Osteoblast (primary cell): ENCODE measurements around the gene MAP1A. TPM values are rescaled to one million over a fixed set of nuclear protein-coding genes. Genes with fewer than 3 reads are reported as not detected.

Source experiments
- DNase-seq: peaks from one replicate; pipeline ENCODE4 v3.0.0; 2011; ENCODE audit warnings: low spot score, mixed read lengths; ENCODE audit not compliant: insufficient read length; ENCODE audit errors: missing footprints
- H2AFZ ChIP-seq: 2 replicates; pipeline ENCODE4 v1.6.0; 2011; ENCODE audit warnings: mild to moderate bottlenecking, low read length
- H3K27ac ChIP-seq: 2 replicates; pipeline ENCODE4 v1.5.1; 2011; ENCODE audit warnings: mild to moderate bottlenecking, low read depth, low read length, moderate library complexity
- H3K27me3 ChIP-seq: 2 replicates; pipeline ENCODE4 v1.6.0; 2012; ENCODE audit warnings: mild to moderate bottlenecking, control low read depth, inconsistent platforms, low read length, moderate library complexity; ENCODE audit not compliant: insufficient read depth
- H3K36me3 ChIP-seq: 2 replicates; pipeline ENCODE4 v1.5.1; 2011; ENCODE audit warnings: mild to moderate bottlenecking, low read length, control low read depth, moderate library complexity; ENCODE audit not compliant: insufficient read depth
- H3K4me1 ChIP-seq: 2 replicates; pipeline ENCODE4 v1.5.1; 2011; ENCODE audit warnings: mild to moderate bottlenecking, low read length, control low read depth, moderate library complexity; ENCODE audit not compliant: insufficient read depth
- H3K4me2 ChIP-seq: 2 replicates; pipeline ENCODE4 v1.6.0; 2011; ENCODE audit warnings: mild to moderate bottlenecking, low read length; ENCODE audit not compliant: insufficient read depth
- H3K4me3 ChIP-seq: fragments of 200-600 bp; sonication (generic); 3 replicates; pipeline ENCODE4 v1.5.1; 2012; ENCODE audit warnings: mild to moderate bottlenecking, low read length, inconsistent platforms; ENCODE audit not compliant: insufficient read depth
- H3K79me2 ChIP-seq: 2 replicates; pipeline ENCODE4 v1.6.0; 2012; ENCODE audit warnings: mild to moderate bottlenecking, low read length, control low read depth, inconsistent platforms; ENCODE audit not compliant: insufficient read depth
- H3K9me3 ChIP-seq: 2 replicates; pipeline ENCODE4 v1.5.1; 2011; ENCODE audit warnings: low read depth, low read length, control low read depth
- H4K20me1 ChIP-seq: 2 replicates; pipeline ENCODE4 v1.6.0; 2012; ENCODE audit warnings: mild to moderate bottlenecking, low read length, control low read depth; ENCODE audit not compliant: insufficient read depth
- CTCF ChIP-seq: IDR thresholded peaks from 2 replicates; pipeline ENCODE4 v1.5.1; 2011; ENCODE audit warnings: mild to moderate bottlenecking, low read depth, low read length, moderate library complexity; ENCODE audit errors: extremely low read depth
- total RNA-seq: library from RNA; depleted of rRNA; stranded (reverse); fragments of >200 nt; gene quantifications from 2 replicates; pipeline ENCODE4 v1.2.3, GENCODE V29; 2012

Gene MAP1A
- total RNA-seq, 1 donor: 117 TPM

GRCh38 chr15:43520138-43520537, 2.7 kb downstream of the MAP1A start:
- Histone ChIP-seq H3K27ac (no peak overlapping the region), H3K36me3 (peaks cover 53% of the 10 kb centered on the region), H3K4me3 (no peak overlapping the region), H3K27me3 (no peaks in the 10 kb centered on the region), H2AFZ (no peak overlapping the region), H3K4me2 (no peak overlapping the region), H3K9me3 (no peaks in the 10 kb centered on the region), H4K20me1 (peaks cover 67% of the 10 kb centered on the region), H3K4me1 (peaks cover 28% of the 10 kb centered on the region), H3K79me2 (peaks cover 60% of the 10 kb centered on the region)
- peak; percentile 1 for DNase-seq
- no peak for TF ChIP-seq CTCF

- Histone ChIP-seq H3K27me3 (no peaks in the 10 kb centered on the region), H3K4me1 (peaks cover 20% of the 10 kb centered on the region), H3K36me3 (peaks cover 66% of the 10 kb centered on the region), H3K4me3 (no peak overlapping the region), H3K27ac (no peak overlapping the region), H3K9me3 (no peaks in the 10 kb centered on the region), H3K79me2 (peaks cover 67% of the 10 kb centered on the region), H2AFZ (no peak overlapping the region), H4K20me1 (peaks cover 76% of the 10 kb centered on the region), H3K4me2 (no peak overlapping the region)
- DNase-seq: peak; percentile 25
- TF ChIP-seq CTCF: no peak
Measured at GRCh38 chr15:43521419-43521818, 4.0 kb downstream of the MAP1A start.

GRCh38 chr15:43522247-43522646, 4.8 kb downstream of the MAP1A start:
- H3K4me1 ChIP-seq: peaks cover 11% of the 10 kb centered on the region
- no peak overlapping the region for H3K4me3 ChIP-seq
- peak; percentile 2 for DNase-seq
- no peaks in the 10 kb centered on the region for H3K27me3 ChIP-seq
- H3K27ac ChIP-seq: no peak overlapping the region
- H3K36me3 ChIP-seq: peaks cover 69% of the 10 kb centered on the region
- H3K4me2 ChIP-seq: no peak overlapping the region
- no peak for TF ChIP-seq CTCF
- H4K20me1 ChIP-seq: peaks cover 79% of the 10 kb centered on the region
- H3K79me2 ChIP-seq: peaks cover 64% of the 10 kb centered on the region
- no peaks in the 10 kb centered on the region for H3K9me3 ChIP-seq
- H2AFZ ChIP-seq: no peak overlapping the region

GRCh38 chr15:43523646-43524045, 6.2 kb downstream of the MAP1A start:
- Histone ChIP-seq H3K36me3 (peaks cover 72% of the 10 kb centered on the region), H3K9me3 (no peaks in the 10 kb centered on the region), H4K20me1 (peaks cover 85% of the 10 kb centered on the region), H3K4me1 (peaks cover 10% of the 10 kb centered on the region), H3K4me3 (no peak overlapping the region), H3K27ac (no peak overlapping the region), H3K4me2 (no peak overlapping the region), H3K27me3 (no peaks in the 10 kb centered on the region), H2AFZ (no peak overlapping the region), H3K79me2 (peaks cover 52% of the 10 kb centered on the region)
- TF ChIP-seq CTCF: no peak
- peak; percentile 45 for DNase-seq
